Measurements from ENCODE around the gene RNU6-1.
A peak's percentile ranks its signal among the peaks of the same experiment; 100 is the strongest.

Gene RNU6-1

GRCh38 chr15:67840749-67841512 is 1.1 kb upstream of the RNU6-1 start:
- peaks cover 37% of the 10 kb centered on the region for H3K4me1 ChIP-seq (ENCODE audit: control insufficient read depth, insufficient read depth, low read length)
- peak overlapping the region; percentile 94 for H3K9ac ChIP-seq (ENCODE audit: low read length)
- no peaks in the 10 kb centered on the region for H3K36me3 ChIP-seq (ENCODE audit: control insufficient read depth, insufficient read depth, low read length, severe bottlenecking)
- peaks cover 6% of the 10 kb centered on the region for H3K27me3 ChIP-seq (replicated peaks; ENCODE audit: control insufficient read depth, insufficient read depth, low read length)
- no peaks in the 10 kb centered on the region for H3K9me3 ChIP-seq (ENCODE audit: control insufficient read depth, low read length)
- H3K4me3 ChIP-seq (ENCODE audit: low read length) = peak overlapping the region; percentile 92
- peak; percentile 78 for DNase-seq (ENCODE audit: low read depth)

DNA sequence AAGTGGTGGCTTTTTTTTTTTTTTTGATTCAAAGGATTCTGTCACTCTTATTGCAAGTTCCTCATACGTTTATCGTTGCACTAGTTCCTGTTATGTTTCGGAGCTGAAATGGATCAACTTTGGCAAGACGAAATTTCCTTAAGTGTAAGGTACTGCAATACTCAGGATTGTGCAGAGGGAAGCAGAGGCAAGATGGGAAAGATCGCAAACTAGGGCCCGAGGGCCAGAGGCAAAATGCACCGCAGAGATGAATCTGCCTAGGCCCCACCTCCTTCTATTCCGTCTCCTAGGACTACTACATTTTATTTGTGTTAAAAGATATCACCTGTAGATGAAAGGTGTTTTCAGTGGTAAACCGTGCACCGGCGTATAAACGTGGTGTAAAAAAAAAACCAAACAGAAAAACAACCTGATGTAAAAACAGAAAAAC is 331 bp downstream of the RNU6-1 start:
- DNase-seq (ENCODE audit: low read depth) = peak; percentile 54
- peaks cover 20% of the 10 kb centered on the region for H3K27me3 ChIP-seq (replicated peaks; ENCODE audit: control insufficient read depth, insufficient read depth, low read length)

GRCh38 chr15:67838789-67839332 is 984 bp downstream of the RNU6-1 start:
- Histone ChIP-seq H3K36me3 (ENCODE audit: control insufficient read depth, insufficient read depth, low read length, severe bottlenecking) (no peaks in the 10 kb centered on the region), H3K4me3 (ENCODE audit: low read length) (peak overlapping the region; percentile 92), H3K27me3 (replicated peaks; ENCODE audit: control insufficient read depth, insufficient read depth, low read length) (peaks cover 25% of the 10 kb centered on the region), H3K9me3 (ENCODE audit: control insufficient read depth, low read length) (no peaks in the 10 kb centered on the region), H3K9ac (ENCODE audit: low read length) (peak overlapping the region; percentile 94), H3K4me1 (ENCODE audit: control insufficient read depth, insufficient read depth, low read length) (peaks cover 39% of the 10 kb centered on the region)
- DNase-seq (ENCODE audit: low read depth) = peak; percentile 36

More for the DNA sequence above, 331 bp downstream of the RNU6-1 start:
- no peaks in the 10 kb centered on the region for H3K36me3 ChIP-seq (ENCODE audit: control insufficient read depth, insufficient read depth, low read length, severe bottlenecking)
- H3K9ac ChIP-seq (ENCODE audit: low read length) = peak overlapping the region; percentile 94
- no peaks in the 10 kb centered on the region for H3K9me3 ChIP-seq (ENCODE audit: control insufficient read depth, low read length)
- H3K4me3 ChIP-seq (ENCODE audit: low read length) = peak overlapping the region; percentile 92
- H3K4me1 ChIP-seq (ENCODE audit: control insufficient read depth, insufficient read depth, low read length) = peaks cover 39% of the 10 kb centered on the region

GRCh38 chr15:67836955-67837354 is 2.9 kb downstream of the RNU6-1 start:
- no peak overlapping the region for H3K4me3 ChIP-seq (ENCODE audit: low read length)
- peaks cover 42% of the 10 kb centered on the region for H3K4me1 ChIP-seq (ENCODE audit: control insufficient read depth, insufficient read depth, low read length)
- H3K9me3 ChIP-seq (ENCODE audit: control insufficient read depth, low read length) = no peaks in the 10 kb centered on the region
- H3K27me3 ChIP-seq (replicated peaks; ENCODE audit: control insufficient read depth, insufficient read depth, low read length) = peaks cover 44% of the 10 kb centered on the region
- no peak for DNase-seq (ENCODE audit: low read depth)
- no peak overlapping the region for H3K9ac ChIP-seq (ENCODE audit: low read length)
- H3K36me3 ChIP-seq (ENCODE audit: control insufficient read depth, insufficient read depth, low read length, severe bottlenecking) = no peaks in the 10 kb centered on the region

DNA sequence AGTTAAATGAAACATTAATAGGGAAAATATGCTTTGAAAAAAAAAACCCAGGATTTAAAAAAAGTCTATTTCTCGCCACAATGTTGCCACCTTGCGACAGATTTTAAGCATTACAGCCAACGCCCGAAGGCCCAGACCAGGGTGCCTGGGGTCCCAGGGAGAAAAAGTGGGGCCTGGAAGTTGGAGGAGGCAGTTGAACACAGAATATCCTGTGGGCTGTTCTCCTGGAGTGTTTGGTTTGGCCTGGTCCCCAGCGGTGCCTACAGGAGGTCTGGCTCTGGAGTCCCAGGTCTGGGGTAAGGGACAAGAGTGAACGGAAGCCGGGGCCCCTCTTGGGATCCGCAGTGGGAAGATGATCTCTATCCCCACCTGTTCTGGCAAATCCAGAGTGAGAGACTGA is 3.4 kb downstream of the RNU6-1 start:
- Histone ChIP-seq H3K4me3 (ENCODE audit: low read length) (peak overlapping the region; percentile 66), H3K9me3 (ENCODE audit: control insufficient read depth, low read length) (no peaks in the 10 kb centered on the region), H3K4me1 (ENCODE audit: control insufficient read depth, insufficient read depth, low read length) (peaks cover 42% of the 10 kb centered on the region), H3K9ac (ENCODE audit: low read length) (peak overlapping the region; percentile 73), H3K27me3 (replicated peaks; ENCODE audit: control insufficient read depth, insufficient read depth, low read length) (peaks cover 47% of the 10 kb centered on the region), H3K36me3 (ENCODE audit: control insufficient read depth, insufficient read depth, low read length, severe bottlenecking) (no peaks in the 10 kb centered on the region)
- peak; percentile 84 for DNase-seq (ENCODE audit: low read depth)

- Histone ChIP-seq H3K4me1 (ENCODE audit: control insufficient read depth, insufficient read depth, low read length) (peaks cover 40% of the 10 kb centered on the region), H3K9ac (ENCODE audit: low read length) (peak overlapping the region; percentile 73), H3K4me3 (ENCODE audit: low read length) (peak overlapping the region; percentile 66), H3K36me3 (ENCODE audit: control insufficient read depth, insufficient read depth, low read length, severe bottlenecking) (no peaks in the 10 kb centered on the region), H3K27me3 (replicated peaks; ENCODE audit: control insufficient read depth, insufficient read depth, low read length) (peaks cover 51% of the 10 kb centered on the region), H3K9me3 (ENCODE audit: control insufficient read depth, low read length) (no peaks in the 10 kb centered on the region)
- no peak for DNase-seq (ENCODE audit: low read depth)
Observed at GRCh38 chr15:67836134-67836455, 3.8 kb downstream of the RNU6-1 start.

DNA sequence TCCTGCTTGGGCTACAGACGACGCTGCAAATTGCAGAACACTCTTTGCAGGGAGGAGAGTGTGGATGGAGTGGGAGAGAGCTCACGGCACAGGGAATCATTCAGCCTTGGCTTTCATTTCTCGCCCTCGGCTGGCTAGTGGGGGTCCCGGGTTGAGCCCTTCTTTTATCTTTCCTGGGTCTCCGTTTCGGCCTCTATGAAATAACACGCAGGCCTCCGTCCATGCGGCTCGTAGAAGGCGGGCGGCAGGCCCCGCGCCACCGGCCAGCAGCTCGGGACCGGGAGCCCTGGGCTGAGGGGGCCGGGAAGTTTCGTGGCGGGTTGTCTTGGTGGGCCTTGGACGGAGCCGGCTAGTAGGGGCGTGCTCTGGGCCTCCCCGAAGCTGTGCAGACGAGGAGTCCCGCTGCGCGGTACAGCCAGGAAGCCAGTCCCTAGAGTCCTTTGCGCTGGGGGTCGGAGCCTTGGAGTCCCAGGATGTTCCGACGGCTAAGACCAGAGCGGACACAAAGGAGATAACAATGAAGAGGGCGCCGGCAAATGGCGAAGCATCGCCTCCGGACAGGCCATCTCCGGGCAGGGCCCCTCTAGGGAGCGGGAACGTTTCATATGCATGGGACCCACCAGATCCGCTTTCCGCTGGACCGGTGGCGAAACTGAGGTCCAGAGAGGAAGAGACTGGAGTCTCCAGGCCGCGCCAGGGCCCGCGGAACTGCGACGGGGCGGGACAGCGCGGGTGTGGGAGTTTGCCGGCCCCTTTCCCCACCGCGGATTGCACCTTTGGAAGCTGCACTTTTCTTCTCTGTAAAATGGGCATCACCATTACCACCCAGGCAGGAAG is 4.3 kb downstream of the RNU6-1 start:
- no peak for DNase-seq (ENCODE audit: low read depth)
- Histone ChIP-seq H3K4me3 (ENCODE audit: low read length) (peak overlapping the region; percentile 66), H3K4me1 (ENCODE audit: control insufficient read depth, insufficient read depth, low read length) (peaks cover 36% of the 10 kb centered on the region), H3K36me3 (ENCODE audit: control insufficient read depth, insufficient read depth, low read length, severe bottlenecking) (no peaks in the 10 kb centered on the region), H3K27me3 (replicated peaks; ENCODE audit: control insufficient read depth, insufficient read depth, low read length) (peaks cover 56% of the 10 kb centered on the region), H3K9me3 (ENCODE audit: control insufficient read depth, low read length) (no peaks in the 10 kb centered on the region), H3K9ac (ENCODE audit: low read length) (peak overlapping the region; percentile 73)

- DNase-seq (ENCODE audit: low read depth) = no peak
- Histone ChIP-seq H3K9me3 (ENCODE audit: control insufficient read depth, low read length) (no peaks in the 10 kb centered on the region), H3K4me1 (ENCODE audit: control insufficient read depth, insufficient read depth, low read length) (peaks cover 36% of the 10 kb centered on the region), H3K36me3 (ENCODE audit: control insufficient read depth, insufficient read depth, low read length, severe bottlenecking) (no peaks in the 10 kb centered on the region), H3K27me3 (replicated peaks; ENCODE audit: control insufficient read depth, insufficient read depth, low read length) (peaks cover 63% of the 10 kb centered on the region), H3K4me3 (ENCODE audit: low read length) (peak overlapping the region; percentile 35), H3K9ac (ENCODE audit: low read length) (no peak overlapping the region)
Observed at GRCh38 chr15:67834581-67835296, 5.1 kb downstream of the RNU6-1 start.

DNA sequence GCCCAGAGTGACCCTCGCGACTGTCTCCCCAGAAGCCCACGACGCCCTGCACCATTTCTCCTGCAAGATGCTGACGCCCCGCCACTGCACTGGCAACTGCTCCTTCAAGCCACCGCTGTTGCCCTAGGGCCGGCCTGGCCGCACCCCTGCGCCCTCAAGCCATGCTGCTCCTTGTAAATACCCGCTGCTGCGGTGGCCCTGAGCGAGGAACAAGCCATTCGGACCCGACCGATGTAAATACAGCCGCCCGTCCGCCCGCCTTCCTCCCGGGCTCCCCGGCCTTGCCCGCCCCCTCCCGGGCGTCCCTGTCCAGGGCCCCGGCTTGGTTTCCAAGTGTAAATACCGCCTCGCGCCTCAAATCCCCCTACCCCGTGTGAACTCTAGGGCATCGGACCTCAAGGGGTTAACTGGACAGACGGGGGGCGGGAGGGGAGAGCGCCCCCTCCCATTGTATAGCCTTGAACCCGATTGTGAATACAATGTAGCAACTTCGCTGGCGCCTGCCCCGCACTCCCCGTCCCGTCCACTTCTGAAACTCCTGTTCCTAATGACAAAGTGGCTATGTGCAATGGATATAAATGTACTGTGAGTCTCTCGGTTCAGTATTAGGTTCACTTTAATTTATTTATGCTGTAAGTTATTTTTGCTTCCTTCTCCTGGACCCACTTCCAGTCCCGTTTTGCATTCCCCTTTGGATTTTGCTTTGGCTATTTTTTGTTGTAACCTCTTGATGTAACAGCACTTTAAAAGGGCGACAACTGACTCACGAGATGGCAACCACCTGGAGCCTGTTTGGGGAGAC is 5.9 kb downstream of the RNU6-1 start:
- Histone ChIP-seq H3K9ac (ENCODE audit: low read length) (peak overlapping the region; percentile 10), H3K27me3 (replicated peaks; ENCODE audit: control insufficient read depth, insufficient read depth, low read length) (peaks cover 68% of the 10 kb centered on the region), H3K9me3 (ENCODE audit: control insufficient read depth, low read length) (no peaks in the 10 kb centered on the region), H3K4me3 (ENCODE audit: low read length) (peak overlapping the region; percentile 71), H3K4me1 (ENCODE audit: control insufficient read depth, insufficient read depth, low read length) (peaks cover 28% of the 10 kb centered on the region), H3K36me3 (ENCODE audit: control insufficient read depth, insufficient read depth, low read length, severe bottlenecking) (no peaks in the 10 kb centered on the region)
- DNase-seq (ENCODE audit: low read depth) = peak; percentile 55

- Histone ChIP-seq H3K27me3 (replicated peaks; ENCODE audit: control insufficient read depth, insufficient read depth, low read length) (peaks cover 76% of the 10 kb centered on the region), H3K4me3 (ENCODE audit: low read length) (peak overlapping the region; percentile 71), H3K36me3 (ENCODE audit: control insufficient read depth, insufficient read depth, low read length, severe bottlenecking) (no peaks in the 10 kb centered on the region), H3K9ac (ENCODE audit: low read length) (no peak overlapping the region), H3K4me1 (ENCODE audit: control insufficient read depth, insufficient read depth, low read length) (peaks cover 24% of the 10 kb centered on the region), H3K9me3 (ENCODE audit: control insufficient read depth, low read length) (no peaks in the 10 kb centered on the region)
- DNase-seq (ENCODE audit: low read depth) = no peak
Observed at GRCh38 chr15:67832897-67833709, 6.7 kb downstream of the RNU6-1 start.

Measured in adipocyte (in vitro differentiated cells).